ENCODE measurements around the gene NFIX.
"Not testable (repeated sequence)": the region's sequence is repeated elsewhere in the genome, so short reads cannot be mapped to it uniquely, and the experiment has no call there.

Gene NFIX

GRCh38 chr19:12948612-12949362 is 46.5 kb upstream of the NFIX start:
- no peak for TF ChIP-seq CTCF (IDR thresholded peaks at IDR 0.05; ENCODE audit: low read depth, low read length)
- DNase-seq (ENCODE audit: low read depth, low spot score): no peak
- H3K4me3 ChIP-seq (ENCODE audit: low read depth, low read length): no peak overlapping the region
- in situ Hi-C loops (cut with HindIII; ENCODE audit: low sequenced_read_pairs): no loop called here

GRCh38 chr19:12949363-12950283 is 45.7 kb upstream of the NFIX start:
- in situ Hi-C loops (cut with HindIII; ENCODE audit: low sequenced_read_pairs): no loop called here
- H3K4me3 ChIP-seq (ENCODE audit: low read depth, low read length): no peak overlapping the region
- DNase-seq (ENCODE audit: low read depth, low spot score): no peak
- no peak for TF ChIP-seq CTCF (IDR thresholded peaks at IDR 0.05; ENCODE audit: low read depth, low read length)

GRCh38 chr19:12952050-12952449 is 43.2 kb upstream of the NFIX start:
- H3K4me3 ChIP-seq (ENCODE audit: low read depth, low read length); in situ Hi-C loops (cut with HindIII; ENCODE audit: low sequenced_read_pairs); DNase-seq (ENCODE audit: low read depth, low spot score): not testable (repeated sequence)

- peak; percentile 88 for DNase-seq (ENCODE audit: low read depth, low spot score)
- in situ Hi-C loops (cut with HindIII; ENCODE audit: low sequenced_read_pairs): no loop called here
- H3K4me3 ChIP-seq (ENCODE audit: low read depth, low read length): no peak overlapping the region
- TF ChIP-seq CTCF (IDR thresholded peaks at IDR 0.05; ENCODE audit: low read depth, low read length): no peak
Measured at GRCh38 chr19:12952488-12953137, 42.7 kb upstream of the NFIX start.

- no peak overlapping the region for H3K4me3 ChIP-seq (ENCODE audit: low read depth, low read length)
- no peak for TF ChIP-seq CTCF (IDR thresholded peaks at IDR 0.05; ENCODE audit: low read depth, low read length)
- in situ Hi-C loops (cut with HindIII; ENCODE audit: low sequenced_read_pairs): no loop called here
- no peak for DNase-seq (ENCODE audit: low read depth, low spot score)
Measured at GRCh38 chr19:12953138-12953798, 42.0 kb upstream of the NFIX start.

- no peak for TF ChIP-seq CTCF (IDR thresholded peaks at IDR 0.05; ENCODE audit: low read depth, low read length)
- DNase-seq (ENCODE audit: low read depth, low spot score): no peak
- no peak overlapping the region for H3K4me3 ChIP-seq (ENCODE audit: low read depth, low read length)
- in situ Hi-C loops (cut with HindIII; ENCODE audit: low sequenced_read_pairs): no loop called here
Measured at GRCh38 chr19:12953799-12954611, 41.3 kb upstream of the NFIX start.

Measured in astrocyte of the spinal cord (primary cell).